ENCODE results near the gene NME9. TPM values are rescaled to one million over a fixed set of nuclear protein-coding genes. Genes with fewer than 3 reads are reported as not detected.

NME9 gene
- total RNA-seq, 1 donor from 2014 or later, result 0.47 TPM

- Mint-ChIP-seq H3K4me1 (ENCODE audit: low read depth, unreplicated experiment) (no peaks in the 10 kb centered on the region), H3K27me3 (ENCODE audit: unreplicated experiment) (peaks cover 2% of the 10 kb centered on the region), H3K27ac (ENCODE audit: unreplicated experiment) (no peak overlapping the region), H3K36me3 (ENCODE audit: unreplicated experiment) (no peaks in the 10 kb centered on the region), H3K4me3 (ENCODE audit: unreplicated experiment) (no peak overlapping the region), H3K9me3 (ENCODE audit: unreplicated experiment) (no peaks in the 10 kb centered on the region)
- no peak for TF ChIP-seq CTCF (IDR thresholded peaks at IDR 0.05; ENCODE audit: partially characterized antibody, unreplicated experiment)
- DNase-seq, result no peak
These were observed 45.6 kb downstream of the NME9 start for GRCh38 chr3:138284079-138284478.

- Mint-ChIP-seq H3K9me3 (ENCODE audit: unreplicated experiment) (no peaks in the 10 kb centered on the region), H3K27ac (ENCODE audit: unreplicated experiment) (no peak overlapping the region), H3K4me1 (ENCODE audit: low read depth, unreplicated experiment) (no peaks in the 10 kb centered on the region), H3K36me3 (ENCODE audit: unreplicated experiment) (no peaks in the 10 kb centered on the region), H3K4me3 (ENCODE audit: unreplicated experiment) (no peak overlapping the region), H3K27me3 (ENCODE audit: unreplicated experiment) (peaks cover 2% of the 10 kb centered on the region)
- TF ChIP-seq CTCF (IDR thresholded peaks at IDR 0.05; ENCODE audit: partially characterized antibody, unreplicated experiment), result no peak
- DNase-seq, result no peak
These were observed 46.8 kb downstream of the NME9 start for GRCh38 chr3:138282836-138283235.

GRCh38 chr3:138281561-138281960 lies 48.1 kb downstream of the NME9 start:
- TF ChIP-seq CTCF (IDR thresholded peaks at IDR 0.05; ENCODE audit: partially characterized antibody, unreplicated experiment), result no peak
- Mint-ChIP-seq H3K36me3 (ENCODE audit: unreplicated experiment) (no peaks in the 10 kb centered on the region), H3K4me1 (ENCODE audit: low read depth, unreplicated experiment) (no peaks in the 10 kb centered on the region), H3K27me3 (ENCODE audit: unreplicated experiment) (peaks cover 2% of the 10 kb centered on the region), H3K27ac (ENCODE audit: unreplicated experiment) (no peak overlapping the region), H3K4me3 (ENCODE audit: unreplicated experiment) (no peak overlapping the region), H3K9me3 (ENCODE audit: unreplicated experiment) (no peaks in the 10 kb centered on the region)
- DNase-seq, result no peak

- H3K4me1 Mint-ChIP-seq (ENCODE audit: low read depth, unreplicated experiment), result no peaks in the 10 kb centered on the region
- H3K9me3 Mint-ChIP-seq (ENCODE audit: unreplicated experiment), result no peaks in the 10 kb centered on the region
- no peak for DNase-seq
- no peak overlapping the region for H3K4me3 Mint-ChIP-seq (ENCODE audit: unreplicated experiment)
- H3K27ac Mint-ChIP-seq (ENCODE audit: unreplicated experiment), result no peak overlapping the region
- no peaks in the 10 kb centered on the region for H3K27me3 Mint-ChIP-seq (ENCODE audit: unreplicated experiment)
- no peak for TF ChIP-seq CTCF (IDR thresholded peaks at IDR 0.05; ENCODE audit: partially characterized antibody, unreplicated experiment)
- H3K36me3 Mint-ChIP-seq (ENCODE audit: unreplicated experiment), result no peaks in the 10 kb centered on the region
These were observed 58.4 kb downstream of the NME9 start for GRCh38 chr3:138271189-138271794.

GRCh38 chr3:138270245-138270644 lies 59.4 kb downstream of the NME9 start:
- Mint-ChIP-seq H3K27ac (ENCODE audit: unreplicated experiment) (no peak overlapping the region), H3K9me3 (ENCODE audit: unreplicated experiment) (no peaks in the 10 kb centered on the region), H3K4me3 (ENCODE audit: unreplicated experiment) (no peak overlapping the region), H3K27me3 (ENCODE audit: unreplicated experiment) (no peaks in the 10 kb centered on the region), H3K4me1 (ENCODE audit: low read depth, unreplicated experiment) (no peaks in the 10 kb centered on the region), H3K36me3 (ENCODE audit: unreplicated experiment) (no peaks in the 10 kb centered on the region)
- no peak for TF ChIP-seq CTCF (IDR thresholded peaks at IDR 0.05; ENCODE audit: partially characterized antibody, unreplicated experiment)
- no peak for DNase-seq

Measured in glutamatergic neuron (in vitro differentiated cells).